Inflammatory macrophage treated with lipopolysaccharide for 1 hour (primary cell): ENCODE data around the gene CES2.
"Not testable (repeated sequence)": the region's sequence is repeated elsewhere in the genome, so short reads cannot be mapped to it uniquely, and the experiment has no call there.

ENCODE experiments used
- DNase-seq, 2 donors: peaks; one replicate each; pipeline ENCODE4 v3.0.0-alpha.2; 2020 to 2022

CES2 gene

GRCh38 chr16:66935314-66936011 lies at the start of gene CES2:
CES2 (plus strand) TSS chr16:66935516; CDS start chr16:66935636, 120 bp downstream.
- no peak for DNase-seq

- DNase-seq = no peak
Observed at GRCh38 chr16:66886321-66886720, 49.0 kb upstream of the CES2 start.

GRCh38 chr16:66886914-66887313 lies 48.4 kb upstream of the CES2 start:
- no peak for DNase-seq

GRCh38 chr16:66888647-66889615 lies 46.4 kb upstream of the CES2 start:
- DNase-seq = no peak

- DNase-seq = no peak
Observed at GRCh38 chr16:66889622-66890021, 45.7 kb upstream of the CES2 start.

- DNase-seq = no peak
Observed at GRCh38 chr16:66890799-66891198, 44.5 kb upstream of the CES2 start.

- no peak for DNase-seq
Observed at GRCh38 chr16:66891360-66891759, 44.0 kb upstream of the CES2 start.

GRCh38 chr16:66891797-66892196 lies 43.5 kb upstream of the CES2 start:
- DNase-seq = no peak

GRCh38 chr16:66894055-66894454 lies 41.3 kb upstream of the CES2 start:
- DNase-seq = no peak

- DNase-seq = peak; percentile 60 to 83
Observed at GRCh38 chr16:66894948-66895688, 40.2 kb upstream of the CES2 start.

- DNase-seq = no peak
Observed at GRCh38 chr16:66895689-66895979, 39.7 kb upstream of the CES2 start.

- DNase-seq = no peak
Observed at GRCh38 chr16:66895999-66896398, 39.3 kb upstream of the CES2 start.

GRCh38 chr16:66896682-66897081 lies 38.6 kb upstream of the CES2 start:
- not testable (repeated sequence) for DNase-seq

GRCh38 chr16:66898207-66898606 lies 37.1 kb upstream of the CES2 start:
- DNase-seq = no peak

- no peak for DNase-seq
Observed at GRCh38 chr16:66898933-66899309, 36.4 kb upstream of the CES2 start.

- DNase-seq = no peak
Observed at GRCh38 chr16:66899310-66899944, 35.9 kb upstream of the CES2 start.

- DNase-seq = peak in 1 of 2 donors; percentile 17
Observed at GRCh38 chr16:66899945-66900710, 35.2 kb upstream of the CES2 start.

GRCh38 chr16:66900721-66901441 lies 34.4 kb upstream of the CES2 start:
- DNase-seq = no peak

GRCh38 chr16:66901626-66902025 lies 33.7 kb upstream of the CES2 start:
- no peak for DNase-seq

GRCh38 chr16:66902648-66903543 lies 32.4 kb upstream of the CES2 start:
- no peak for DNase-seq
